ENCODE data around the gene SERBP1.
"Not testable (repeated sequence)": the region's sequence is repeated elsewhere in the genome, so short reads cannot be mapped to it uniquely, and the experiment has no call there.

SERBP1 gene

DNA sequence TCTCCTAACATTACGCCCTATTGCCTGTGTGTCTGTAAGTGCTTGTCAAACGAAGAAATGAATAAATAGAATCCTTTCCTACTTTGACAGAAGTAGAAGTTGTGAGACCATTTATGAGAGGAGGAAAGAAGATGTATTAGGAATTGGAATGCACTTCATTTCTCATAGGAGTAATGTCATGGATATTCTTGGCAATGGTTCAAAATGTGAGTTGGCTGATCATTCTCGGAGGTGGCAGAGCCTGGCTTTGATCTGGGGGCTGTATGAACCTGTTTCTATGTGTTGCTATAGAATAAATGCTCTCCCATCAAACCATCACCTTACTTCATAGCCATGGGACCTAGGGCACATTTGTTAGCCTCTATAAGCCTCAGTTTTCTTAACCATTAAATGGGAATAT lies 10.1 kb upstream of the SERBP1 start:
- no peak for DNase-seq (ENCODE audit: low read depth in 2 of 2)

DNA sequence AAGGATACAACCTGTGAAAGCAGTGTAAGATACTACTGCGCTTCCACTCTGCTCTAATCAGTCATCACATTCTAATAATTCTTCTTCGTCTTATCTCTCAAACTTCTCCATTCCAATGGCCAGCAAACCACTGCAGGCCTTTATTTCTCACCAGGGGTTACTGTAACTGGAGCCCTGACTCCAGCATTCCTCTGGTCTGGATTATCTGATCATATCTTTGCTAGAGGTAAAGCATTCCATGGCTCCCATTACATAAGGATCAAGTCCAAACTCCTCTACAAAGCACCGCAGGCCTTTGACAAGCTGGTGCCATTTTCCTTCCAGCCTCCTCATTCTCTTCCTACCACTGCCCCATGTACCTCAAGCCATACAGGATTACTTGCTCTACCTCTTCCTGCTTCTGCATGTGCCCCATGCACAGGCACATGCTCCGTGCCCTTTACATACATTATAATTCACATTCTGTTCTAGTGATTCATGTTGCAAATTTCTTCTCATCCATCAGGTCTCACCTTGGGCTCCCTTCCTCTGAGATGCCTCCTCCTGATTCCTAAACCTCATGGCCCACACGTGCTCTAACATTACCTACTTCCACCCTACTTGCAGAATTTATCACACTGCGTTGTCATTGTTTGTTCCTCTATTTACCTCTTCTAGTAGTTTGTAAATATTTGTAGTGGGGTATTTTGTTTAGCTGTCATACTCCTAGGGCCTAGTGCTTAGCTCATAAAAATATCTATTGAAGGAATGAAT lies 9.3 kb upstream of the SERBP1 start:
- no peak for DNase-seq (ENCODE audit: low read depth in 2 of 2)

DNA sequence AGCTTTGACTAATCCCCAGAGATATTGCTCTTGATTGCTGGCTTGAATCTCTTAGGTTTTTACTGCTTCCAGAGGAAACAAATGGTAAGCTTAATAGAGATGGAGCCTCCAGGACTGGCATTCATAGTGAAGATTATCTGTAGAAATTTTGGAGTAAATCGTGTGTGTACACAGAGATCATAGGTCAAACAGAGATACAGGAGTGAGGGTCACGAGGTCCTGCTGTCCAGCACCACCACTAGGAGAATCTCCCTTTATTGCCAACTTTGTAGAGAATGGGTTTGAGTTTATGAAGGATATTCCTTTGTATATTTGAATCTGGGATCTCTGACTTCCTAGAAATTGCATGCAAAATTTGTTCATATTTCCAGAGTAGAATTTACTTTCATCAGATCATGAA lies 7.8 kb upstream of the SERBP1 start:
- no peak for DNase-seq (ENCODE audit: low read depth in 2 of 2)

DNA sequence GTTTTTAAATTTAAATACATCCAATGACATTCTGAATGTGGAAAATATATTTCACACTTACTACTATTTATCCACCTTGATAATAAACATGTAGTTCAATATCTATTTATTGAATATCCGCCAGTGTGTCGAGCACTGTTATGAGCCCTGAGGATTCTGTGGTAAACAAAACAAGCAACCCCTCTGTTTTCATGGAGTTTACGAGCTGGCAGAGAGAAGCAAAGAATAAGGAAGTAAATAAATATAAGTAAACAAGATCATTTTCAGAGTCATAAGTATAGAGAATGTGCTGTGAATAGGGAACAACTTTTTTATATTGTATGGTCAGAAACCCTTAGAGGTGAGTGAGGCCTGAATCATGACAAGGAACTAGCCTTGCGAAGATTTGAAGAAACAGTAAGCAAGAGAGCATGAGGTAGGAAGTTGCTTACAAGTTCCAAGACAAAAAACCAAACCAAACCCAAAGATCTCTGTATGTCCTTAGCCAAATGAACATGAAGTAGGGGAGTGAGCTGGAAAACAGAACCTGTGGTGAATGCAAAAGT lies 6.4 kb upstream of the SERBP1 start:
- DNase-seq (ENCODE audit: low read depth in 2 of 2), result no peak

DNA sequence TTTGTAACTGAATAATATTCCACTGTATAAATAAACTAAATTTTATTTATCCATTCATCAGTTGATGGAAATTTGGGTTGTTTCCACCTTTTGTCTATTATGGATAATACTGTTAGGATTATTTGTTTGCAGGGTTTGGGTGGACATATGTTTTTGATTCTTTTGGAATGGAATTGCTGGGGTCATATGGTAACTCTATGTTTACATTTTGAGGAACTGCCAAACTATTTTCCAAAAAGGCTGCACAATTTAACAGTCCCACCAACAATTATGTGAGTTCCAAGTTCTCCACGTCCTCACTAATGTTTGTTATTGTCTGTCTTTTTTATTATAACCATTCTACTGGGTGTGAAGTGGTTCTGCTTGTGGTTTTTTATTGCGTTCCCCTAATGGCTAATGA lies 4.3 kb upstream of the SERBP1 start:
- DNase-seq (ENCODE audit: low read depth in 2 of 2), result no peak

DNA sequence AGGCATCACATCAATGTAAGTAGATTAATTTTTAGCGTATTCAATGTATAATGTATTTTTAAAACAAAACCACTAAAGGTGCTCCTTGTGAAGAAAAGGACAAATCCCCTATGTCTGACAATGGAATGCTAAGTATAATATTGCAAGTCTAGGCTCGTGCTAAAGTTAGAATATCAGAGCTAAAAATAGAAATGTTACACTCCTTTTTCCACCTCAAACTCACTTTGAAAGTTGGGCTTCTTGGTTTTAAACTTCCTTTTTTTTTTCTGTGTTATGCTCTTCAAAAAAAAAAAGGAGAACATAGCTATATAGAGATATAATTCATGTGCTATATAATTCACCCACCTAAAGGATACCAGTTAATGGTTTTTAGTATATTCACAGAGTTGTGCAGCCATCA lies 3.6 kb upstream of the SERBP1 start:
- no peak for DNase-seq (ENCODE audit: low read depth in 2 of 2)

DNA sequence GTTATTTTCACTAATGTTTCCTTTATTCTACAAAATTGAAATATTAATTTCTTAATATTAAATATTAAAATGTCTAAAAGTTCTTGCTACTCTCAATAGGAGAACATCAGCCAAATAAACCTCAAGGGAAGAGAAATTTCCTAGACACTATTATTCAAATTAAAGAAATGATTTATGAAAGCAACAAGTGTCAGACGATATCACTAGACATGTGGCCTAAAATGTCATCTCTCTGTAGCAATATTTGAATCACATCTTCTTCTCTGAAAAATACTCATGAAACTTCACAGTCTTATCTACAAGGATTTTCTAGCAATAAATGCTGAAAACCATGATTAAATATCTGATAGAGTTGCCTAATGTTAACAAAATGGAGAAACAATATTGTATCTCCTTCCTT lies 2.5 kb upstream of the SERBP1 start:
- no peak for DNase-seq (ENCODE audit: low read depth in 2 of 2)

DNA sequence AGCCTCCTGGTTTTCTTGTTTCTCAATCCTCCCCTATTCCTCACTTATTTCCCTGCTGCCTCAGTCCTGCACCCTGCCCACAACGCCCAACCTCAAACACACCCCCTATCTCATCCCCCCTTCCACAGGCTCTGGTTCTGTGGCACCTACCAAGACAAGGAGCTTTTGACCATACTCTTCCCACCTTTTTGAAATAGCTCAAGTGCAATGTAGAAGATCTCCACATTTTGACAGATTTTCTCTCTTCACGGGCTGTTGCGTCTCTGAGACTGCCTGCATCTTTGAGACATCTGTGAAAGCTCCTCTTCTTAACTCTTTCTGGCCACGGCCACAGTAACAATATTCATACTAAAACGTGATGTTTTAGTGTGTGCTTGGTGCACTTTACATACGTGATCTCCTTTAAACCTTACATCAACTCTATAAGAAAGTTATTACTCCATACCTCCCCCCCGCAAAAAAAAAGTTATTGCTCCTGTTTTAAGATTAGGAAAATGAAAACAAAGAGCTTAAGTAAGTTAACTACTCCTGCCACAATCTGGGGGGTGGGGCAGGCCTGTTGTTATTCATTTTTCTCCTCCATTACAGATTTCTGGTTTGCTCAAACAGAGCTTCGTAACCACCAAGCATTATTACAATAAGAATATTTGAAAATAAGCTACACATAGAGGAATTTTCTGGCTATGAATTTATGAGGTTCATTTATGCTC lies 1.8 kb upstream of the SERBP1 start:
- no peak for DNase-seq (ENCODE audit: low read depth in 2 of 2)

DNA sequence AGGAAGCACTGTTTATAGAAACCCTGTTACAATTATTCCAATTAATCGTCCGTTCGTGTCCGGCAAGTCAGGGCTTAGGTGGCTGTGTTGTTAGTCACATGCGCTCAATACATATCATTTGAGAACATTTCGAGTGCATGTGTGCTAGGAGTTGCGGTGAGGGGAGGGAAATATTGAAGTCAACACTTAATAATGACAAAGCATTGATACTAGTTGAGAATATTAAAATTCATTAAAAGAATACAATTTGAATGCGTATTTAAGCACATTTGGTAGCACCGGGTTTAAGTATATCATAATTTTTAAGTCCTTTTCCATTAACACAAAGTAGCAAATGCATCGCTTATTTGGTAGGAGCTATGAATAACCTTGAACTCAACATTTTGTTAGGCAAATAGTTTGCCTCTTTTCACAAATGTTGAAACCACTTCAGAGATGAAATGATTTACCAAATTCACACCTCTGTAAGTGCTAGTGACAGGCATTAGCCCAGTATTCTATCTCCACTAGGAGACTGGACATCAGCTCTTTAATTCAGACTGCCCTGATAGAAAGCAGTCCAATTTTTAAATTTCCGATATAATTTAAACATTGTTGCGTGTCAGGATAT lies 1.1 kb upstream of the SERBP1 start:
- DNase-seq (ENCODE audit: low read depth in 2 of 2), result no peak

DNA sequence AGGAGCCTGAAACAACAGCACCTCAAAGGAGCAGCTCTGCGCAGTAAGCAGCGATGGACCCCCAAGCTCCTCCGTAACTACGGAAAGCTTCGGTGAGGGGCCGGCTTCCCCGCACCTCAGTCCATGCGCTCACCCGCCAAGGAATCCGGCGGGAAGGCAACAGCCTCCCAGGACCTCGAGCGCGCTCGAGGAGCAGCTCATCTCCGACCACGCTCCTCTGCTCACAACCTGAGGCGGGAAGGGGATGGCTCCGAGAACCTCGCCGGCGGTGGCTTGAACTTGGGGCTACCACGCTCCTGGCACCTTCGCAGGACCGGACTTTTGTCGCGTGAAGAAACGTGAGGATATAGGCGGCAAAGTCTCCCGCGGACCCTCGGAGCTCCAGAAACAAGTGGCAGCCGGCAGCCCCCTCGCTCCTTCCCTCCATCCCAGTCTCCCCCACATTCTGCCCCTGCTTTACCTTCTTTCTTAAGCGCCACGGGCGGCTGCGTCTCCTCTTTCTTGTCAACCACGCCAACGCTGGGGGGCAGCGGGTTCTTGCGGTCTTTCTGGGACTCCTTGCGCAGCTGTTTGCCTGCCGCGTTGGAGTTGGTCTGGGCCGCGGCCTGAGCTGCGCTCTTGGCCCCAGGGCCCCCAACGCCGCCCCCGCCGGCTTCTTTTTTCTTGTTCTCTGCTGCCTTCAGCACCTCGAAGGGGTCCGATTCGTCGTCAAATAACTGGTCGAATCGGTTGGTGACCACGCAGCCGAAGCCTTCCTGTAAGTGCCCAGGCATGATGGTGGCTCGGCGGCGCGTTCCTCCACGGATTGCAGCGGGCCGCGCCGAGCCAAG lies 459 bp downstream of the SERBP1 start:
- peak in 1 of 2 donors; percentile 12 for DNase-seq (ENCODE audit: low read depth in 2 of 2)

DNA sequence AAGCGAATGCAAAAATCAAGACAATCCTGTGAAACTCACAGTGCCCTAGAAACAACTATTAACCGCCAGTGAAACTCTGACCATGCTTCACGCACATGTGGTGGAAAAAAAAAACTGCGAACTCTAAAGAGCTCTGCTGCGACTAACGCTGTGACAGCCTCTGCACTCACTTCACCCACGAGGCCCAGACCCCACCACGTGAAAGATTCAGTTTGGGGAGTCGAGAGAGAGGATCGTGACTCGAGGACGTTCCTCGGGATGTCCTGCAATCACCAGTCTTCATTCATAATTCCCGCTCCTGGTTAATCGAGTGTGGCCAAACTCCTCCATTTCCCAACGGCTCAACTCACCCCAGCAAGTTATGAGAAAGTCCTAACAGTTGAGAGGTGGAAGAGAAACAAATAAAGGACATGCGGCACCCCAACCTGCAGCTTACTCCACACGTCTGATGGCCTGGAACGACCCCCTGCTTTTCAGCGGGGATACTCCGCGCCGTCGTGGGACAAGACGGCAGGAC lies 1.1 kb downstream of the SERBP1 start:
- DNase-seq (ENCODE audit: low read depth in 2 of 2), result peak; percentile 29 to 57

DNA sequence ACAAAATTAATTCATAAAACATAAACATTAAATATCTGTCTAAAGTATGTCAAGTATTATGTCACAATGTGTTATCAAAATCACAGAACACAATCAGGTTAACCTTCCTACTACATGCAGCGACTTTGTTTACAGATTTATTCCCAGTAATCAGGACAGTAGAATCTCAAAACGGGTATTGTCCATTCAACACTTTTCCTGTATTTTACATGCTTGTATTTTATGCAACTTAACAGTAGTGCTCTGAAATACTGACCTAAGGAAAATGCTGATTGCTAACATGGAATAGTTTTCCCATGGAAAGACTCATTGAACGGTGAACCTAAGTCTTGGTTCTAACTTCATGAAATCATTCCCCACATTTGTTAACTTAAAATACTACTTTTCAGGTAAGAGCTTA lies 2.3 kb downstream of the SERBP1 start:
- no peak for DNase-seq (ENCODE audit: low read depth in 2 of 2)

DNA sequence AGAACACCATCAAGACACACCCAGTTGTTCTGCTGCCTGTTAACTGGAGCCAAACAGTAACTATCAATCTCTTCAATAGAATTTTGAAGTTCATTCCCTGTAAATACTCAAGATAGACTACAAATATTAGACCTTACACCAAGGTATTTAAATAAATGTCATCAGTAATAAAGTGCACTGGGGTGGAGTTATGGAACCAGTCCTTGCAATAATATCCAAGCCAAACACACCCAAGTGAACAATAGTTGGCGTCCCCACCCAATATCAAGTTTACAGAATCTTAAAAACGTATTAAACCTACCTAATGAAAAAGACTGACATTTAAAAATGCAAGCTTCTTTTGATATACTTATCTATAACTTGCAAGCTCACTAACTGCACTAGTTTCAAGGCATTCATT lies 2.7 kb downstream of the SERBP1 start:
- no peak for DNase-seq (ENCODE audit: low read depth in 2 of 2)

DNA sequence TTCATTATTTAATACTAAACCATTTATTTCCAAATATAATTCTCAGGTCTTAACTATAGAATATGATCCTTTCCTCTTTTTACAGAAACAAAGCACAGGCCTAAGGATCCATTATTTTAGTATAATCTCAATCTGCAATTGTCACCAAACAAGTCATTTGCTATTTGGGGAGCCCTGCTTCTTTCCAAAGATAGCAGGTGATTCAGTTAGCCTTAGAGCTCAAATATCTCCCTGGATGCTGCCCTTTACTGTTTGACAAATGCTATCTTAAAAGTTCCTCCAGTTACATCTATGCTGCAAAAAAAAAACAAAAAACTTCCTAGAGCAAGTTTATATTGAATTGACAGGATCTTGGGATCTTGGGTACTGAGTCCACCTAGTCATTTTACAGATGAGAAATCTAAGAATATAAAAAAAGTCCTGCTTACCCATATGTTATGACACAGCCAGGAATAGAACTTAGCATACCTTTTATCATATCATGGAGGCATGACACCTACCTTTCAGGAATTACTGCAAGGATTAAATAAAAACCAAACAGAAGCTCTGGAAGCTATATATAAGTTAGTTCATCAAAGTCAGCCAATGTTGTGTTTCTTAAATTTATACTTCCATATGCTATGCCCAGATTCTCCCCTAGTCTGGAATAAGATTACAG lies 9.2 kb downstream of the SERBP1 start:
- no peak for DNase-seq (ENCODE audit: low read depth in 2 of 2)

DNA sequence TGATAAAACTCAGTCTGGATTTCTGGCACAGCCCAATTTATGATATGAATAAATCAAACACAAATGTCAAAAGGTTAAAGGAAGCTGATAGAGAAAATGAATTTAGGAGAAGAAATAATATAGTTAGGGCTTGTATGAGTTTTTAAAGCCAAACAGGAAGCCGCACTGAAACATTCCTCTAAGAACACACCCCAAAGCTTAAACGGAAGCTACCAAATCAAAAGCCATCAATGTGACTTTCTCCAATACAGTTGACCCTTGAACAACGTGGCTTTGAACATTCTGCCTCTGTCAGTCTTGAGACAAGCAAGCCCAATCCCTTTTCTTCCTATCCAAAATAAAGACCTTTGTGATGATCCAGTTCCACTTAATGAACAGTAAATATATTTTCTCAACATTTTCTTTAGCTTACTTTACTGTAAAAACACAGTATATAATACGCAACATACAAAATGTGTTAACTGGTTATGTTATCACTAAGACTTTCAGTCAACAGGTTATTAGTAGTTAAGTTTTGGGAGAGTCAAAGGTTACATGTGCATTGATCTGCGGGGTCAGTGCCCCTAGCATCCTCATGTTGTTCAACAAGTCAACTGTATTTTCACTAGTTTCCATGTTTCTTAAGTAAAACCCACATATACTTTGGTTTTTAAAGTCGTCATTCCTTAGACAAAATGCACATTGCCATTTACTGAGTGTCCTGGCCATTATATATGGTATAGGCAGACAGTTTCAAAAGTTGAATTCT lies 11.2 kb downstream of the SERBP1 start:
- no peak for DNase-seq (ENCODE audit: low read depth in 2 of 2)

DNA sequence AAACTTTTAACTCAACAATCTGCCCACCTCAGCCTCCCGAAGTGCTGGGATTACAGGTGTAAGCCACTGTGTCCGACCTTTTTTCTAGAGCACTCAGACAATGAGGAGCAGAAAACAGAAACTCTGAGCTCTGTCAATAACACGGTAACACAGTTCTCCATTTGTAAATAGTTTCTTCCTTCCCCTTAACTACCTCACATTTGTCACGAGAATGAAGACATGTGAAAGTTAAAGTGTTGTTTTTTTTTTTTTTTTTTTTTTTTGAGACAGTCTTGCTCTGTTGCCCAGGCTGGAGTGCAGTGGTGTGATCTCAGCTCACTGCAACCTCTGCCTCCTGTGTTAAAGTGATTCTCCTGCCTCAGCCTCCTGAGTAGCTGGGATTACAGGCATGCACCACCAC lies 12.5 kb downstream of the SERBP1 start:
- not testable (repeated sequence) for DNase-seq (ENCODE audit: low read depth in 2 of 2)

DNA sequence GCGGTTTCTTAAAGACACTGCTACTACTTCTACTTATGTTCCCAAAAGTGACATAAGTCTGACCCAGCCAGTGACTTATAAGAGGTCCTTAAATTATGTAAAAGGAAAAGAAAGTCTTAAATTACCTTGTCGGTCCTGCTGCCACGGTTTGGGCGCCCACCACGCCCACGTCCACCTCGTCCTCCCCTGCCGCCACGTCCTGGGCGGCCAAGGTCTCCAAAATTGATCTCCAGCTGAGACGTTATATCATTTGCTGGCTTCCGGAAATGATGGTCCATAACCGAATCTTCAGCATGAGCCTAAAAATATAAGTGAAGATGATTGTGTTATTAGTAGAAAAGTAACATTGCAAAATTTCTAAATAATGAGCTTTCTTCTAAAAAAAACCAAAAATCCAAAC lies 15.2 kb downstream of the SERBP1 start:
- no peak for DNase-seq (ENCODE audit: low read depth in 2 of 2)

DNA sequence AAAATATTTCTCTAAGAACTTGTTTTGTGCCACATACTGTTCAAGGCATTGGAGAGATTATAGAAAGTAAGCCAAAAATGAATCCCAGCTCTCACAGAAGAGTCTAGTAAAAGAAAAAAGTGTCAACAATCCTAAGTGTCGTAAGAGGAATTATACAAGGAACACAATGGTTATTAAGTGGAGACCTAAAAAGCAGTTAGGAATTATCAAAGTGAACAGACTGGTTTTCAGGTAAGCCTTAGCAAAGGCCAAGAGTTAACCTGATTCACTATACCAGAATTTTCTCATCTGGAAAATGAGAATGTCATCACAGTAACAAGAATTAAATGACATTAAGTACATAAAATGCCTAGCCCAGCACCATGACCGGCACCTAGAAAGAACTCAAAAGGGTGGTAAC lies 15.6 kb downstream of the SERBP1 start:
- no peak for DNase-seq (ENCODE audit: low read depth in 2 of 2)

DNA sequence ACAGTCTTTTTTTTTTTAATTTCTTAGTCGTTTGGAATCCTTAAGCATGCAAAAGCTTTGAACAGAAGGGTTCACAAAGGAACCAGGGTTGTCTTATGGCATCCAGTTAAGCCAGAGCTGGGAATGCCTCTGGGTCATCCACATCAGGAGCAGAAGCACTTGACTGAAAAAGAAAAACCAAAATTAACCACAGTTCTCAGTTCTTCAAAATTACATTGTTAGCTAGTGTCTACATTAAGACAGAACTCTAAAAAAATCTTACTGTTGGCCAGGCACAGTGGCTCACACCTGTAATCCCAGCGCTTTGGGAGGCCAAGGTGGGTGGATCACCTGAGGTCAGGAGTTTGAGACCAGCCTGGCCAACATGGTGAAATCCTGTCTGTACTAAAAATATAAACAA lies 17.1 kb downstream of the SERBP1 start:
- not testable (repeated sequence) for DNase-seq (ENCODE audit: low read depth in 2 of 2)

DNA sequence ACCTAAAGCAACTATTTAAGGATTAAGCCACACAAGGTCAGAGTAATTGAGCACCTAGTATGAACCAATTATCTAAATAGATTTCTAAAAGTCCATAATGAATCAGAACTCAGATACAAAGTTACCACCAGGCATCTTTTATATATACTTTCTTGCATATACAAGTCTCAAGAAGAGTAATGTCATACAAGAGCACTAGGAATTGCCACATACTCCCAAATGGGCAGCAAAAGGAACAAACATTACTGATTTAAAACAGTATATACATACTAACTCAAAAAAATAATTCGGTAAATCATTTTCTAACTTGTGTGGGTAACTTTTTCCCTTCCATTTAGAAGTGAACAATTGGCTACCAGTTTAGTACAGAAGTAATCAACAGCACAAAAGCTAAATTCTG lies 22.1 kb downstream of the SERBP1 start:
- DNase-seq (ENCODE audit: low read depth in 2 of 2), result no peak

Measured in stimulated activated CD8-positive, alpha-beta memory T cell treated with anti-CD3 and anti-CD28 coated beads, Interleukin-15, amount 100 ng/mL, for 4 hours (primary cell).